ENCODE data around the gene FOXP1.

Gene FOXP1

GRCh38 chr3:71599416-71599815, 15.9 kb upstream of the FOXP1 start:
- no peak overlapping the region for H3K18ac ChIP-seq (ENCODE audit: low read length)
- no peak overlapping the region for H4K12ac ChIP-seq (ENCODE audit: low read depth, low read length)
- no peaks in the 10 kb centered on the region for H3K79me2 ChIP-seq (ENCODE audit: control insufficient read depth, insufficient read depth, low read length, poor library complexity)
- WGBS (ENCODE audit: extremely low coverage, insufficient coverage, insufficient read length) = no CpG with 5 or more reads among the region's 1 CpG
- no peak overlapping the region for H3K14ac ChIP-seq (ENCODE audit: low read length)
- no peak overlapping the region for H2BK5ac ChIP-seq (ENCODE audit: low read depth, low read length, poor library complexity)
- H3K27ac ChIP-seq (ENCODE audit: low read depth, low read length) = no peak overlapping the region
- H3K4me2 ChIP-seq (ENCODE audit: low read length) = no peak overlapping the region
- no peaks in the 10 kb centered on the region for H3K36me3 ChIP-seq (ENCODE audit: control insufficient read depth in 1 of 2, insufficient read depth in 2 of 2, low read length in 2 of 2)
- H2AFZ ChIP-seq (ENCODE audit: insufficient read depth, low read length, poor library complexity) = no peak overlapping the region
- no peak overlapping the region for H2BK12ac ChIP-seq (ENCODE audit: low read length)
- no peak for DNase-seq
- H4K91ac ChIP-seq (ENCODE audit: low read depth, low read length) = no peak overlapping the region
- H3K79me1 ChIP-seq (ENCODE audit: low read length) = no peaks in the 10 kb centered on the region
- no peak overlapping the region for H2AK5ac ChIP-seq (ENCODE audit: low read length)
- H3K4me3 ChIP-seq (ENCODE audit: low read depth, low read length) = no peak overlapping the region
- H3K23ac ChIP-seq (ENCODE audit: low read length) = no peak overlapping the region
- no peaks in the 10 kb centered on the region for H3K27me3 ChIP-seq (ENCODE audit: insufficient read depth, low read length)
- H3K9me3 ChIP-seq (ENCODE audit: insufficient read depth, low read depth, low read length) = no peaks in the 10 kb centered on the region
- H3K9ac ChIP-seq (ENCODE audit: low read length) = no peak overlapping the region
- H4K8ac ChIP-seq (ENCODE audit: low read depth, low read length) = no peak overlapping the region
- no peak overlapping the region for H3K4ac ChIP-seq (ENCODE audit: low read depth, low read length)
- no peaks in the 10 kb centered on the region for H3K4me1 ChIP-seq (ENCODE audit: control insufficient read depth in 1 of 2, insufficient read depth in 2 of 2, low read length in 2 of 2)
- no peak overlapping the region for H2BK120ac ChIP-seq (ENCODE audit: insufficient read depth, low read length, poor library complexity)

GRCh38 chr3:71598292-71598691, 14.8 kb upstream of the FOXP1 start:
- Histone ChIP-seq H3K79me1 (ENCODE audit: low read length) (no peaks in the 10 kb centered on the region), H3K9ac (ENCODE audit: low read length) (no peak overlapping the region), H3K36me3 (ENCODE audit: control insufficient read depth in 1 of 2, insufficient read depth in 2 of 2, low read length in 2 of 2) (no peaks in the 10 kb centered on the region), H3K9me3 (ENCODE audit: insufficient read depth, low read depth, low read length) (no peaks in the 10 kb centered on the region), H3K18ac (ENCODE audit: low read length) (no peak overlapping the region), H3K4me1 (ENCODE audit: control insufficient read depth in 1 of 2, insufficient read depth in 2 of 2, low read length in 2 of 2) (peaks cover 2 to 3% of the 10 kb centered on the region in 2 experiments), H3K14ac (ENCODE audit: low read length) (no peak overlapping the region), H2BK12ac (ENCODE audit: low read length) (no peak overlapping the region), H2BK120ac (ENCODE audit: insufficient read depth, low read length, poor library complexity) (no peak overlapping the region), H2BK5ac (ENCODE audit: low read depth, low read length, poor library complexity) (no peak overlapping the region), H2AK5ac (ENCODE audit: low read length) (no peak overlapping the region), H3K79me2 (ENCODE audit: control insufficient read depth, insufficient read depth, low read length, poor library complexity) (no peaks in the 10 kb centered on the region), H4K91ac (ENCODE audit: low read depth, low read length) (no peak overlapping the region), H3K27me3 (ENCODE audit: insufficient read depth, low read length) (no peaks in the 10 kb centered on the region), H3K4ac (ENCODE audit: low read depth, low read length) (no peak overlapping the region), H3K23ac (ENCODE audit: low read length) (no peak overlapping the region), H3K27ac (ENCODE audit: low read depth, low read length) (no peak overlapping the region), H3K4me3 (ENCODE audit: low read depth, low read length) (no peak overlapping the region), H3K4me2 (ENCODE audit: low read length) (no peak overlapping the region), H4K8ac (ENCODE audit: low read depth, low read length) (no peak overlapping the region), H4K12ac (ENCODE audit: low read depth, low read length) (no peak overlapping the region), H2AFZ (ENCODE audit: insufficient read depth, low read length, poor library complexity) (no peak overlapping the region)
- no CpG with 5 or more reads among the region's 3 CpGs for WGBS (ENCODE audit: extremely low coverage, insufficient coverage, insufficient read length)
- DNase-seq = no peak

- Histone ChIP-seq H2AK5ac (ENCODE audit: low read length) (no peak overlapping the region), H3K36me3 (ENCODE audit: control insufficient read depth in 1 of 2, insufficient read depth in 2 of 2, low read length in 2 of 2) (no peaks in the 10 kb centered on the region), H3K4me2 (ENCODE audit: low read length) (no peak overlapping the region), H2BK5ac (ENCODE audit: low read depth, low read length, poor library complexity) (no peak overlapping the region), H3K4me1 (ENCODE audit: control insufficient read depth in 1 of 2, insufficient read depth in 2 of 2, low read length in 2 of 2) (peaks cover 3 to 7% of the 10 kb centered on the region in 2 experiments), H2BK120ac (ENCODE audit: insufficient read depth, low read length, poor library complexity) (no peak overlapping the region), H4K8ac (ENCODE audit: low read depth, low read length) (no peak overlapping the region), H4K91ac (ENCODE audit: low read depth, low read length) (no peak overlapping the region), H3K14ac (ENCODE audit: low read length) (no peak overlapping the region), H3K4ac (ENCODE audit: low read depth, low read length) (no peak overlapping the region), H2BK12ac (ENCODE audit: low read length) (no peak overlapping the region), H3K79me1 (ENCODE audit: low read length) (no peaks in the 10 kb centered on the region), H3K9ac (ENCODE audit: low read length) (no peak overlapping the region), H3K9me3 (ENCODE audit: insufficient read depth, low read depth, low read length) (no peaks in the 10 kb centered on the region), H3K27me3 (ENCODE audit: insufficient read depth, low read length) (no peaks in the 10 kb centered on the region), H2AFZ (ENCODE audit: insufficient read depth, low read length, poor library complexity) (no peak overlapping the region), H3K27ac (ENCODE audit: low read depth, low read length) (no peak overlapping the region), H3K18ac (ENCODE audit: low read length) (no peak overlapping the region), H4K12ac (ENCODE audit: low read depth, low read length) (no peak overlapping the region), H3K79me2 (ENCODE audit: control insufficient read depth, insufficient read depth, low read length, poor library complexity) (no peaks in the 10 kb centered on the region), H3K23ac (ENCODE audit: low read length) (no peak overlapping the region), H3K4me3 (ENCODE audit: low read depth, low read length) (no peak overlapping the region)
- WGBS (ENCODE audit: extremely low coverage, insufficient coverage, insufficient read length) = no CpG with 5 or more reads among the region's 1 CpG
- no peak for DNase-seq
These were observed 13.8 kb upstream of the FOXP1 start for GRCh38 chr3:71597286-71597685.

DNA sequence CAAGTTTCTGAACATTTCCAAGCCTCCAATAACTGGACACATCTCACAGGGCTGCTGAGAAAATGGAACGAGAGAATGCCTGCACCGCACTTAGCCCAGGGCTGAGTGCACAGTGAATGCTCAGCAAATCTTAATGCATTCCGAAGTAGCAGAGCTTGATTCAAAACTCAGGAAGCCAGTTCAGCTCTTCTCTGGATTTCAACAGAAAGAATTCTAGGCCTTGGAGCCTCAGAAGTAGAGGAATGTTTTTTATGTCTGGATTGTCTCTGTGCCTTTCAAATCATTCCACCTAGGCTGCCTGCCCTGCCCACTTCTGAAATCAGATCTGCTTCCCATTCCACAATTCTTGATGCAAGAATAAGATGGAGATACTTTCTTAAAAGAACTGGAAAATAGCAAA, 9.6 kb upstream of the FOXP1 start:
- Histone ChIP-seq H3K36me3 (ENCODE audit: control insufficient read depth in 1 of 2, insufficient read depth in 2 of 2, low read length in 2 of 2) (no peaks in the 10 kb centered on the region), H3K23ac (ENCODE audit: low read length) (no peak overlapping the region), H3K27me3 (ENCODE audit: insufficient read depth, low read length) (no peaks in the 10 kb centered on the region), H3K4ac (ENCODE audit: low read depth, low read length) (no peak overlapping the region), H3K18ac (ENCODE audit: low read length) (no peak overlapping the region), H3K4me2 (ENCODE audit: low read length) (no peak overlapping the region), H3K4me3 (ENCODE audit: low read depth, low read length) (no peak overlapping the region), H3K9me3 (ENCODE audit: insufficient read depth, low read depth, low read length) (no peaks in the 10 kb centered on the region), H2BK12ac (ENCODE audit: low read length) (no peak overlapping the region), H2BK120ac (ENCODE audit: insufficient read depth, low read length, poor library complexity) (no peak overlapping the region), H4K8ac (ENCODE audit: low read depth, low read length) (no peak overlapping the region), H2AK5ac (ENCODE audit: low read length) (no peak overlapping the region), H3K4me1 (ENCODE audit: control insufficient read depth in 1 of 2, insufficient read depth in 2 of 2, low read length in 2 of 2) (peaks cover 3 to 8% of the 10 kb centered on the region in 2 experiments), H3K9ac (ENCODE audit: low read length) (no peak overlapping the region), H2AFZ (ENCODE audit: insufficient read depth, low read length, poor library complexity) (no peak overlapping the region), H3K79me2 (ENCODE audit: control insufficient read depth, insufficient read depth, low read length, poor library complexity) (no peaks in the 10 kb centered on the region), H3K79me1 (ENCODE audit: low read length) (no peaks in the 10 kb centered on the region), H4K91ac (ENCODE audit: low read depth, low read length) (no peak overlapping the region), H4K12ac (ENCODE audit: low read depth, low read length) (no peak overlapping the region), H3K14ac (ENCODE audit: low read length) (no peak overlapping the region), H3K27ac (ENCODE audit: low read depth, low read length) (no peak overlapping the region), H2BK5ac (ENCODE audit: low read depth, low read length, poor library complexity) (no peak overlapping the region)
- peak; percentile 54 to 75 for DNase-seq
- WGBS (ENCODE audit: extremely low coverage, insufficient coverage, insufficient read length) = no CpG with 5 or more reads among the region's 3 CpGs

Data from trophoblast cell (in vitro differentiated cells and primary cell).